Measurements from ENCODE around the gene PSME2. TPM values are rescaled to one million over a fixed set of nuclear protein-coding genes. Genes with fewer than 3 reads are reported as not detected.

The PSME2 gene
- total and polyA plus RNA-seq, 2 of the 13 experiments (the other 11 are each of a cell fraction or from before 2014, with no cell fraction given): 332 to 716 TPM

DNA sequence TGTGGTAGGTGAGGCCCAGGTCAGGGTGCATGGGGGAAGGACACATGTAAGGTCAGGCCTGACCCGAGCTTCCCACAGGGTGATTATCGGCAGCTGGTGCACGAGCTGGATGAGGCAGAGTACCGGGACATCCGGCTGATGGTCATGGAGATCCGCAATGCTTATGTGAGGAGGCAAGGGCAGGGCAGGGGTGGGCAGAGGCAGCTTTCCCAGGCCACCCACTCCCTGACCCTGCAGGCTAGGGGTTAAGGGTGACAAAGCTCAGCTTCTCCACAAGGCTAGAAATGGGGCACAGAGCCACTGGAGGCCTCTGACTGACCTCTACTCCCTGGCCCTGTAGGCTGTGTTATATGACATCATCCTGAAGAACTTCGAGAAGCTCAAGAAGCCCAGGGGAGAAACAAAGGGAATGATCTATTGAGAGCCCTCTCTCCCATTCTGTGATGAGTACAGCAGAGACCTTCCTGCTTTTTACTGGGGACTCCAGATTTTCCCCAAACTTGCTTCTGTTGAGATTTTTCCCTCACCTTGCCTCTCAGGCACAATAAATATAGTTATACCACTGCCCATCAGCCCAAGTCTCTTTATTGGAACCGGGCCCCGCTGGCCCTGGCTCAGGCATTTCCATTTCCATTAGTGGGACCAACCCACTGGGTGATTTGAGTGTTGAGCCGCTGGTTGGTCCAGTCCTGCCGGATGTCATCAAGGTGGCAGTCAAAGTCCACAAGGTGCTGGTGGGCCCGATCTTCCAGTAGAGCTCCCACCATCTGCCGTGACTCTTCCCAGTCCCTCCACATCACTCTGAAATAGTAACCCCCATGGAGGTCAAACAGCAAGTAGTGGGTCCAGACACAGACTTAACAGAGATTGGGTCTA lies 7.8 kb downstream of the PSME2 start (continued):
- TF ChIP-seq HNF1A (IDR thresholded peaks at IDR 0.05; ENCODE audit: low read depth) (no peak), HNF1A (CRISPR knock-in tag; IDR thresholded peaks at IDR 0.05; ENCODE audit: borderline replicate concordance) (0 out of 2 replicates have a peak, but pooled peaks have one; percentile 55), RFX1 (IDR thresholded peaks at IDR 0.05) (no peak), ZNF549 (CRISPR knock-in tag; IDR thresholded peaks at IDR 0.05) (no peak), MBNL3 (CRISPR knock-in tag; conservative IDR thresholded peaks at IDR 0.05) (no peak), TBL1XR1 (IDR thresholded peaks at IDR 0.05; ENCODE audit: borderline replicate concordance, low read length, partially characterized antibody) (no peak), SOX13 (IDR thresholded peaks at IDR 0.05) (no peak), SOX13 (CRISPR knock-in tag; conservative IDR thresholded peaks at IDR 0.05 in 1 of 2, IDR thresholded peaks at IDR 0.05 in 1 of 2) (no peak), TCF7L2 (IDR thresholded peaks at IDR 0.05; ENCODE audit: low read depth, low read length) (no peak)
